Caco-2 (cell line): Measurements from ENCODE around the gene TNNT1. TPM values are rescaled to one million over a fixed set of nuclear protein-coding genes. Genes with fewer than 3 reads are reported as not detected.

ENCODE experiments used
- BruUV-seq: library from RNA; stranded (reverse); fragments of 400-500 nt; replicated peaks from 2 replicates; lab custom pipeline; 2021; lab: Mats Ljungman, UMichigan
- CTCF ChIA-PET: fragments of 300-600 bp; sonication (Branson Sonifier 250); formaldehyde crosslinking; loops from one replicate; lab custom pipeline; 2022; ENCODE audit warnings: antibody characterized with exemption; lab: Charles Lee
- POLR2A ChIA-PET: fragments of 300-600 bp; sonication (Branson Sonifier 250); formaldehyde crosslinking; loops from one replicate; lab custom pipeline; 2022; ENCODE audit warnings: antibody characterized with exemption; lab: Charles Lee
- DNase-seq, 2 experiments: peaks; one replicate each; pipeline versions ENCODE4 v3.0.0 to v3.0.0-alpha.2; 2020 to 2022
- H3K27me3 ChIP-seq: replicated peaks from 2 replicates; pipeline ENCODE4 v1.6.0; 2011; ENCODE audit warnings: low read length; ENCODE audit not compliant: control insufficient read depth, insufficient read depth
- H3K36me3 ChIP-seq: 2 replicates; pipeline ENCODE4 v1.5.1; 2011; ENCODE audit warnings: low read length; ENCODE audit not compliant: control insufficient read depth, insufficient read depth
- H3K4me1 ChIP-seq: fragments of 250-450 bp; sonication (Bioruptor Pico); 2 replicates; pipeline ENCODE4 v1.5.1; 2020; ENCODE audit warnings: mild to moderate bottlenecking
- H3K4me3 ChIP-seq: 2 replicates; pipeline ENCODE4 v1.5.1; 2011; ENCODE audit warnings: low read depth, mild to moderate bottlenecking, control low read depth, low read length
- H3K9me3 ChIP-seq: fragments of 250-450 bp; sonication (Bioruptor Pico); 2 replicates; pipeline ENCODE4 v1.5.1; 2020; ENCODE audit warnings: mild to moderate bottlenecking, moderate library complexity
- H3K27ac Mint-ChIP-seq: one replicate; pipeline ENCODE4 v1.8.0; 2022; ENCODE audit warnings: mixed read lengths; ENCODE audit not compliant: unreplicated experiment
- H3K27me3 Mint-ChIP-seq: one replicate; pipeline ENCODE4 v1.8.0; 2022; ENCODE audit warnings: mixed read lengths; ENCODE audit not compliant: insufficient read depth, unreplicated experiment
- H3K36me3 Mint-ChIP-seq: one replicate; pipeline ENCODE4 v1.8.0; 2022; ENCODE audit warnings: mild to moderate bottlenecking, mixed read lengths; ENCODE audit not compliant: insufficient read depth, unreplicated experiment
- H3K4me1 Mint-ChIP-seq: one replicate; pipeline ENCODE4 v1.8.0; 2022; ENCODE audit warnings: low read depth, mixed read lengths; ENCODE audit not compliant: unreplicated experiment
- H3K4me3 Mint-ChIP-seq: one replicate; pipeline ENCODE4 v1.8.0; 2022; ENCODE audit warnings: mild to moderate bottlenecking, moderate library complexity, mixed read lengths; ENCODE audit not compliant: unreplicated experiment
- H3K9me3 Mint-ChIP-seq: one replicate; pipeline ENCODE4 v1.8.0; 2022; ENCODE audit warnings: mixed read lengths; ENCODE audit not compliant: unreplicated experiment
- intact Hi-C: fragments of 100-400 bp; cut with micrococcal nuclease; formaldehyde crosslinking; loops from one replicate; pipeline ENCODE4 v1.10.0; 2022; ENCODE audit not compliant: unreplicated experiment
- total RNA-seq: library from RNA; stranded (reverse); gene quantifications from 2 replicates; pipeline ENCODE4 v1.2.3, GENCODE V29; 2022
- TF ChIP-seq, protein P1 (sequence below), 2 experiments: fragments of 200-600 bp in 1 of 2; IDR thresholded peaks; 1 replicate in 1 of 2; 2 replicates in 1 of 2; pipeline versions ENCODE4 v1.5.1 to v1.8.0; 2011 to 2022; ENCODE audit warnings: antibody characterized with exemption in 1 of 2, control low read depth in 1 of 2, inconsistent platforms in 1 of 2, low read depth in 1 of 2, low read length in 1 of 2, mild to moderate bottlenecking in 1 of 2, moderate library complexity in 1 of 2; ENCODE audit not compliant: insufficient read depth in 1 of 2, severe bottlenecking in 1 of 2, unreplicated experiment in 1 of 2

Gene TNNT1
- total RNA-seq, 1 experiment from 2014 or later, result 18.0 TPM

- peaks cover 48% of the 10 kb centered on the region for H3K36me3 Mint-ChIP-seq
- TF ChIP-seq, protein P1, sequence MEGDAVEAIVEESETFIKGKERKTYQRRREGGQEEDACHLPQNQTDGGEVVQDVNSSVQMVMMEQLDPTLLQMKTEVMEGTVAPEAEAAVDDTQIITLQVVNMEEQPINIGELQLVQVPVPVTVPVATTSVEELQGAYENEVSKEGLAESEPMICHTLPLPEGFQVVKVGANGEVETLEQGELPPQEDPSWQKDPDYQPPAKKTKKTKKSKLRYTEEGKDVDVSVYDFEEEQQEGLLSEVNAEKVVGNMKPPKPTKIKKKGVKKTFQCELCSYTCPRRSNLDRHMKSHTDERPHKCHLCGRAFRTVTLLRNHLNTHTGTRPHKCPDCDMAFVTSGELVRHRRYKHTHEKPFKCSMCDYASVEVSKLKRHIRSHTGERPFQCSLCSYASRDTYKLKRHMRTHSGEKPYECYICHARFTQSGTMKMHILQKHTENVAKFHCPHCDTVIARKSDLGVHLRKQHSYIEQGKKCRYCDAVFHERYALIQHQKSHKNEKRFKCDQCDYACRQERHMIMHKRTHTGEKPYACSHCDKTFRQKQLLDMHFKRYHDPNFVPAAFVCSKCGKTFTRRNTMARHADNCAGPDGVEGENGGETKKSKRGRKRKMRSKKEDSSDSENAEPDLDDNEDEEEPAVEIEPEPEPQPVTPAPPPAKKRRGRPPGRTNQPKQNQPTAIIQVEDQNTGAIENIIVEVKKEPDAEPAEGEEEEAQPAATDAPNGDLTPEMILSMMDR (IDR thresholded peaks at IDR 0.05; ENCODE audit: insufficient read depth in 1 of 2, low read depth in 1 of 2, low read length in 1 of 2, severe bottlenecking in 1 of 2, unreplicated experiment in 1 of 2), result no peak
Measured at GRCh38 chr19:55106591-55106990, 42.4 kb downstream of the TNNT1 start.

DNA sequence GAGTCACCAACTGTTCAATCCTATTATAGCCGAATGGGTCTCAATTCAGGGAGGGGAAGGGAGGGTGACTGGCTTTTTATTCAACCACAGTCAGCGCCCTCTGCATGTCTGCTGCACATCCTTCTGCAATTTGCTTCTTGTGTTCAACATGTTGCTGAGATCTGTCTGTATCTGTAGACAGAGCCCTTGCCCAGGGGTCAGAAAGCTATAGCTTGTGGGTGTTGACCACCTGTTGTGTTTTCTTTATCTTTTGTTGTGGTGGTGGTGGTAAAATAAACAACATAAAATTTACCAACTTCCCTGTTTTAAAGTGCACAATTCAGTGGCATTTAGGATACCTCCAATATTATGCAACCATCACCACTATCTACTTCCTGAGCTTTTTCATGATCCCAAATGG, 43.8 kb downstream of the TNNT1 start:
- DNase-seq, result no peak
- ChIA-PET CTCF (no interaction called here), POLR2A (no interaction called here)
- Histone ChIP-seq H3K36me3 (no peaks in the 10 kb centered on the region; the same call in 1 of the 2 replicates), H3K4me1 (no peaks in the 10 kb centered on the region), H3K9me3 (peaks cover 7% of the 10 kb centered on the region; the same call in 1 of the 2 replicates), H3K27me3 (no peaks in the 10 kb centered on the region), H3K4me3 (no peak overlapping the region)
- no peaks in the 10 kb centered on the region for H3K27me3 Mint-ChIP-seq
- intact Hi-C loops, result no loop called here
- TF ChIP-seq, protein P1 (IDR thresholded peaks at IDR 0.05; ENCODE audit: insufficient read depth in 1 of 2, low read depth in 1 of 2, low read length in 1 of 2, severe bottlenecking in 1 of 2, unreplicated experiment in 1 of 2), result no peak
- peaks cover 40% of the 10 kb centered on the region for H3K36me3 Mint-ChIP-seq
- no TSS peak for BruUV-seq
- H3K4me3 Mint-ChIP-seq, result no peak overlapping the region
- H3K27ac Mint-ChIP-seq, result no peak overlapping the region
- no peaks in the 10 kb centered on the region for H3K4me1 Mint-ChIP-seq
- no peaks in the 10 kb centered on the region for H3K9me3 Mint-ChIP-seq

More at GRCh38 chr19:55106591-55106990, 42.4 kb downstream of the TNNT1 start:
- H3K9me3 Mint-ChIP-seq, result no peaks in the 10 kb centered on the region
- Histone ChIP-seq H3K27me3 (no peaks in the 10 kb centered on the region), H3K4me3 (no peak overlapping the region), H3K4me1 (no peaks in the 10 kb centered on the region), H3K36me3 (no peaks in the 10 kb centered on the region; the same call in 1 of the 2 replicates), H3K9me3 (peaks cover 7% of the 10 kb centered on the region; the same call in 1 of the 2 replicates)
- DNase-seq, result no peak
- ChIA-PET CTCF (no interaction called here), POLR2A (no interaction called here)
- no peaks in the 10 kb centered on the region for H3K27me3 Mint-ChIP-seq
- intact Hi-C loops, result no loop called here
- peak overlapping the region; percentile 5 for H3K27ac Mint-ChIP-seq
- BruUV-seq, result no TSS peak
- H3K4me3 Mint-ChIP-seq, result no peak overlapping the region
- H3K4me1 Mint-ChIP-seq, result no peaks in the 10 kb centered on the region

GRCh38 chr19:55103190-55103589, 45.8 kb downstream of the TNNT1 start:
- Mint-ChIP-seq H3K27ac (no peak overlapping the region), H3K36me3 (peaks cover 28% of the 10 kb centered on the region)
- CTCF ChIA-PET, result interaction anchor here (0.6 to 0.7 kb wide), 2 partner anchors 486 to 530 kb away, joined by 3 to 4 read pairs; no protein-coding TSS in a partner anchor

More at GRCh38 chr19:55103190-55103589, 45.8 kb downstream of the TNNT1 start:
- POLR2A ChIA-PET, result no interaction called here
- H3K27me3 Mint-ChIP-seq, result no peaks in the 10 kb centered on the region
- intact Hi-C loops, result no loop called here
- H3K27me3 ChIP-seq, result no peaks in the 10 kb centered on the region
- peaks cover 7% of the 10 kb centered on the region; the same call in 1 of the 2 replicates for H3K9me3 ChIP-seq
- no peaks in the 10 kb centered on the region for H3K4me1 ChIP-seq
- DNase-seq, result no peak
- H3K4me3 Mint-ChIP-seq, result no peak overlapping the region
- BruUV-seq, result no TSS peak
- no peak overlapping the region for H3K4me3 ChIP-seq
- no peaks in the 10 kb centered on the region for H3K9me3 Mint-ChIP-seq
- TF ChIP-seq, protein P1 (IDR thresholded peaks at IDR 0.05; ENCODE audit: insufficient read depth in 1 of 2, low read depth in 1 of 2, low read length in 1 of 2, severe bottlenecking in 1 of 2, unreplicated experiment in 1 of 2), result no peak
- H3K36me3 ChIP-seq, result no peaks in the 10 kb centered on the region; the same call in 1 of the 2 replicates
- no peaks in the 10 kb centered on the region for H3K4me1 Mint-ChIP-seq
